HG02973 (cell line): ENCODE data around the gene BICDL1.
"Not testable (repeated sequence)": the region's sequence is repeated elsewhere in the genome, so short reads cannot be mapped to it uniquely, and the experiment has no call there.

ENCODE experiments used
- ATAC-seq: cut with Tn5 transposase; IDR thresholded peaks from one replicate; pipeline ENCODE4 v1.9.1; 2021; ENCODE audit warnings: moderate library complexity; ENCODE audit not compliant: unreplicated experiment

BICDL1 gene

DNA sequence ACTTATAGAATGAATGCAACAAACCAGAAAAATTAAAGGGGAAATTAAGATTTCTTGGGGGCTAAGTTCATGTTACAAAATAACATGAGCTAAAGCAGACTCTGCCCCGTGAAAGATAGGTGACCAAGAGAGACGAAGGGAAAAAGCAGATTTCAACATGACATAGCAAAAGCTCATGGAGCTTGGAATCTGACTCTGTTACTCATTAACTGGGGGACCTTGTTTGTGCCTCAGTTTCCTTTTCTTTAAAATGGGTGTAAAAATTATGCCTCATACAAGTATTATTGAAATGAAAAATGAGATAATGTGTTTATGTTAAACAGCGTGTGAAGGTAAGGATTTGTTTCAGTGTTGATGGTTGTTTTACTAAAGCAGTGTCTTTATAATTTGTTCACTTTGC lies 11.5 kb downstream of the BICDL1 start:
- ATAC-seq = no peak

DNA sequence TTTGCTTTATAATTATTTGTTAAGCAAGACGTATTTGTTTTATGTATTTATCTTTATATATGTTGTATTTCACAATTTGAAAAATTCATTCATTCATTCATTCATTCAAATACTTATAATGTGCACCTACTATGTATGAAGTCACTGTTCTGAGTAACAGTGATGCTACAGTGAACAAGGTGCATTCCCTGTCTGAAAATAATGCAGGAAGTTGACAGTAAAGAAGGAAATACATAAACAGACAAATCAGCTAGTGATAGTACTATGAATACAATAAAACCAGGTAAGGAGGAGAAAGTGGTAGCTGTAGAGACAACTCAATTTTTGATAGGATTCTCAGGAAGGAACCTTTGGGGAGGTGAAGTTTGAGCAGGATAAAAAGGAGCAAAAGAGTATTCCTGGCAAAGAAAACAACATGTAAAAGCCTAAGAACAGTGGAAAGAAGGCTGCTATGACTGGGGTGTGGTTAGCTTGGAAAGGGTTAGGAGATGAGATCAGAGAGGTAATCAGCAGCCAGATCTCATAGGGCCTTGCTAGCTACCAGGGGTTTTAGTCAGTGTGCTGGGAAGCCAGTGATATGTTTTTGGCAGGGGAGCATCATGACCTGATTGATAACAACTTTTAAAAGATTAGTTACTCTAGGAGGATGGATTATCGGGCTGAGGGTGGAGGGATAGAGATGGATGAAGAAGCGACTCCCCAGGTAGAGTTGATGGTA lies 17.4 kb downstream of the BICDL1 start:
- no peak for ATAC-seq

DNA sequence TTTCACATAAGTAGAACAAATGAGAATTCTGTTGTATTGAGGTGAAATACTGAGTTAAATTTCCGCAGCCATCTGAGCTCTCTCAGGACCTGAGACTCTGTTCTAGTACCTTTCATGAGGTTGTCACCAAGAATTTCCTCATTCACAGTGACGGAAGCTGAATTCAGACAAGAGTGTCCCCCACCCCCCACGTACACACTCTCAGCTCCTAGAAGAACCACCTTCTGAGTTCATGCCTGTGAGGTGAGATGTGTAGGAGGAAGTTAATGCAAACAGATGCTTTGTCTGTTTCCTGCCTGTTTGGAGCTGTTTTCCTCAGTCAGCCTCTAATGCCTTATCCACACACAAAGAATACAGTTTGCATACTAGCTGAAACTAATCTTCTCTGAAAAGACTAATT lies 18.2 kb downstream of the BICDL1 start:
- ATAC-seq = no peak

DNA sequence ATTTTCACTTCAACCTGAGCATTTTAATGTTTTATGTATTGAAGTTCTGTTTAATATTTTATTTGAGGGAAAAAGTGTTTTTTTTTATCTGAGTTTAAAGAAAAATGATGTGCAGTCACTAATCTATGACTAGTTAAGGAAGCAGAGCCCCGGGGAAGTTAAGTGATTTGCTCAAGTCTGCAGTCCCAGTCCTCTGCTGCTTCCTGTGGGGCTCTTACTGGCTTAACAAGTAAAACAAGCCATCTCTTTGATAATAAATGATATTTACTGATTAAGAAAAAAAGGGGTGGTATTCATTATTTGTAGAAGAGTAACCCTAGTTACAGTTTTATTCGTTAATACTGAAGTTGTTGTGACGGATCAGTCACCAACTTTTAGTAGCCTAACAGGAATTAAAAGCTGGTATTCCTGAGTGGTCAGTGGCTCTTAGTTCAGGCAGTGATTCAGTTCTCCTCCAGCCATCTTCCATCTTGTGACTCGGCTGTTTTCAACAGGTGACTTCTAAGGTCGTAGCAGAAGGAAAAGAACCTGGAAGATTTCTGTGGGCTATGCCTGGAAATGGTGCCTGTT lies 21.7 kb downstream of the BICDL1 start:
- no peak for ATAC-seq

DNA sequence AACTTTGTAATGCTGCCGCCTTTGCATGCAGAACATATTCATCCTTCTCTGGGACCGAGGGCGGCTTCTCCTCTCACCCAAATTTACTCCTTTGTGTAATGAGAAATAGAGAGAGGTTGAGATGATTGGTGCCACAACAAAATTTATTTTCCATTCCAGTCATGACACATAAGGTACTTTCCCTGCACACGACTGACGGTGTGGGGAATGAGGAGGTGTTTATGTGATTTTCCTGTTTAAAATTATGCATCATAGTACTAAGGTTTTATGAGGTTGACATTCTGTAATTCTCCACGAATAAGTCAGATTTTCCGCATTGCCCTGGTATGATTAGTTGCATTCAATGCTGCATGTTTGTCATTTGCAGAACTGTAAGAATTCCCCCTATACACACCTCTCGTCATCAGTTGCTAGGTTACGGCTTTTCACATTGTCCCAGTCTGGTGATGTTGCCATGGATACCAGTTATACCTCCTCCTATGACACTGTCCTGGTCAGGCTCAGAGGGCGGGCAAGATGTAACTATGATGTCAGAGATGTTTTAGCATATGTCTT lies 23.1 kb downstream of the BICDL1 start:
- peak; percentile 85 for ATAC-seq

DNA sequence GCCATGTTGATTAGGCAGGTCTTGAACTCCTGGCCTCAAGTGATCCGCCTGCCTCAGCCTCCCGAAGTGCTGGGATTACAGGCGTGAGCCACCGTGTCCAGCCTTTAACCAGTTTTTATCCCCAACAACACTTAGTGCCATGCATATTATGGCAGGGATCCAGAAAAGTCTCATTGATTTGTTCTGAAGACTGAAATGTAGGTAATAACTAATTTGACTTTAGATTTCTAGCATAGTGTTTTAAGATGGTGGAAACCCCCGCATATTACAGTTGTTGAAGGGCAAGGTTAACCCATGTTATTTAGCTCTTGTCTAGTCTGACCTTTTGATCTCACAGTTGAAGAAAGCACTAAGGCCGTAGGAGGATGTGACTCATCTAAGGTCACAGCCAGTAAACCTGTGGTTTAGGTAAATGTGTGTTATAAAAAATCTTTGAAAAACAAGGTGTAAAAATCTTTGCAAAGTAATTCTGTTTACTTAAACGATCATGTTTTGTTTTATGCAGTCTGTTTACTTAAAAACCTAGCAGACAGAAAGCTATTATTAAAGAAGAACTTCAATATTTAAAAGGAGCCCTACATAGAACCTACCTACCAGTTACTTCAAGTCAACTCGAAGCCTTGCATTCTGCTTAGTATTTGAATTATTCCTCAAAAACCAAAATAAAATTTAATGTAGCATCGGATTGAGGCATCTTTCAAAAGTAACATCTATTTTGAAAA lies 24.8 kb downstream of the BICDL1 start:
- ATAC-seq = peak; percentile 64

DNA sequence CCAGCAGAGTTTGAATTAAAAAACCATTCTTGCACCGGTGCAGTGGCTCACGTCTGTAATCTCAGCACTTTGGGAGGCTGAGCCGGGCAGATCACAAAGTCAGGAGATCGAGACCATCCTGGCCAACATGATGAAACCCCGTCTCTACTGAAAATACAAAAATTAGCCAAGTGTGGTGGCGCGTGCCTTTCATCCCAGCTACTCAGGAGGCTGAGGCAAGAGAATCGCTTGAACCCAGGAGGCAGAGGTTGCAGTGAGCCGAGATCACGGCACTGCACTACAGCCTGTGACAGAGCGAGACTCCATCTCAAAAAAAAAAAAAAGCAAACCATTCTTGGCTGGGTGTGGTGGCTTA lies 25.3 kb downstream of the BICDL1 start:
- not testable (repeated sequence) for ATAC-seq

DNA sequence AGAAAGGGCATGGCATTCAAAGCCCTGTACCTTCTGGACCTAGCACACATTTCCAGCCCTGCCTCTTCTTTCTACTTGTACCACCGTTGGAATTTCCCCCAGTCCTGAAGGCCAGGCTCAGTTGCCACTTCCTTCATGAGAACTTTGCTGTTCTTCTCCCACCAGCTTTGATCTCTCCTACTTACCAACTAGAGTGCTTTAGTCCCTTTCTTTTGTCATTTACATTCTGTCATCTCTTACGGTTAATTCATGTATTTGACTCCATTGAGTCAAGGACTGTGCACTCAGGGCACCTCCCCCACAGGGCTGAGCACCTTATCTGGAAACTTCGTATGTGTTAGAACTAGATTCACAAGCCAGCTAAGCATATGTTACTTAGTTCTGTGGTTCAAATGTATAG lies 26.3 kb downstream of the BICDL1 start:
- ATAC-seq = no peak

DNA sequence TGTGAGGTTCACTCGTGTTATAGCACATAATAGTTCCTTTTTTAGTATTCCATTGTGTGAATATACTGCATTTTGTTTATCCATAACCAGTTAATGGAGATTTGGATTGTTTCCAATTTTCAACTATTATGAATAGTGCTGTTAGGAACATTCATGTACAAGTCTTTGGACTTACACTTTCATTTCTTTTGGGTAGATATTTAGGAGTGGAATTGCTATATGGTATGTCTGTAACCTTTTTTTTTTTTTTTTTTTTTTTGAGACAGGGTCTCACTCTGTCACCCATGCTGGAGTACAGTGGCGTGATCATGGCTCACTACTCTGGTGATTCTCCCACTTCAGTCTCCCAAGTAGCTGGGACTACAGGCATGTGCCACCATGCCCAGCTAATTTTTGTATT lies 27.2 kb downstream of the BICDL1 start:
- ATAC-seq = not testable (repeated sequence)

DNA sequence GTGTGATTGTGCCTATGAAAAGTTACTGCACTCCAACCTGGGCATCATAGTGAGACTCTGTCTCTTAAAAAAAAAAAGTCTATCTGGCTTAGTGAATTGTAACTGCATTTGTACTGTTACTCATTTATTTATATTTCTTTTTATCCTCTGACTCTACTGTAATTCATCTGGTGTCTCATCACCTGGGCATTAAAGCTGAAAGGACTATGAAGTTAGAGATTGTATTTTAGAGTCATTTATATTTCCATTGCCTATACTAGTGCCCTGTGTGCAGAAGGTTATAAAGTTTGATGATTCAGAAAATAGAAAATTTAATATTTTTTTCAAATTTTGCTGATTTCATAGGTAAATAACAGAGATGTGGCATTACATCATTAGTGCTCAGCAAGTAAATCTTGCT lies 30.2 kb downstream of the BICDL1 start:
- no peak for ATAC-seq

DNA sequence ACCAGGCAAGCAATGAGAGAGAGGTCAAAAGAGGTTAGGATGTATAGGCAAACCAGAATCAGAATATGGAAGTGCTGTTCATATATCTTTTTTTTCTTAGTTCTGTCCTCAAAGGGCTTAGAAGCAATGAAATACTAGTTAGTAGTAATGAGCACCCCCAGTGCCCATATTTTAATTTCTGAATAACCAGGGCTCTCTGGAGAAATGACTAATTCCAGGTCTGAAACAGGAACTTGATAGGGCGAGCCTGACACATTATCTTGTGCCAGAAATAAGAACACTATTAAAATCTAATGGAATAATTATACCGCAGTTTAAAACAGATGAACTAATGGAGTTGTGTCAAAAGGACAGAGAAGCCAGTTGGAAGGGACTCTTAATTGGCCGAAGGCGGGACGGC lies 30.9 kb downstream of the BICDL1 start:
- no peak for ATAC-seq

DNA sequence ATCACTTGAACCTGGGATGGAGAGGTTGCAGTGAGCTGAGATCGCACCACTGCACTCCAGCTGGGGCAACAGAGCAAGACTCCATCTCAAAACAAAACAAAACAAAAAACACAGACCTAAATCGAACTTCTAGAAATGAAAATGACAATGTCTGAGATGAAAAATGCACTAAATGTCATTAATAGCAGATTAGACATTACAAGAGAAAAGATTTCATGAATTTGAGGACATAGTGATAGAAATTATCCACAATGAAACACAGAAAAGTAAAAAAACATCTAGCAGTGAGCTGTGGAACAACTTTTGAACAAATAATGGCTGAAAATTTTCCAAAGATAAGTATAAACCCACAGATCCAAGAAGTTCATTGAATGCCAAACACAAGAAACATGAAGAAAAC lies 35.2 kb downstream of the BICDL1 start:
- no peak for ATAC-seq

DNA sequence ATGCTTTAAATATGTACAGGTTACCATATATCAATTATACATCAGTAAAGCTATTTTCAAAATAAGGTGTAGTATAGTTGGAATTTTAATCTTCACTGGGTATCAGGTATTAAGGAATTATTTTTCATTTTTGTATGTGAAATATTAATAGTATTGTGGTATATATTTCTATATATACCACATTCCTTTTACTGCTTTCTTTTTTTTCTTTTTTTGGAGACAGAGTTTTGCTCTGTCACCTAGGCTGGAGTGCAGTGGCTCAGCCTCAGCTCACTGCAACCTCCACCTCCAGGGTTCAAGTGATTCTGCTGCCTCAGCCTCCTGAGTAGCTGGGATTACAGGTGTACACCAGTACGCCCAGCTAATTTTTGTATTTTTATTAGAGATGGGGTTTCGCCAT lies 36.6 kb downstream of the BICDL1 start:
- no peak for ATAC-seq

DNA sequence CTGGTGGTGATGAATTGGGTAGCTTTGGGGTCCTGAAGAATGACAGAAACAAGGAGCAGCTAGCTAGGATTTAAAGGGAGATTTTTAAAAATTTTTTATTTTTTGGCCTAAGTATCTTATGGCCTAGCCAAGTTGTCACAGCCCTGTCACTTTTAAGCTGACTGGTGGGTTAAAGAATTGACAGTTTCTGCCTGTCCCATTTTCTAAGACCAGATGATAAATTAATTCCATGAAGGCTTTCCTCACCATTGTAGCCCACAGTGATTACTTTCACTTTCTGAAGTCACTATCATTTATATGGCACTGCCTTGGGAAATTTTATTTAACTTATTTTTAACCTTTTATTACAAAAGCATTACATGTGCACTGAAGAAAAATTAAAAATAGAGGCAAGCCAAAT lies 43.2 kb downstream of the BICDL1 start:
- no peak for ATAC-seq

DNA sequence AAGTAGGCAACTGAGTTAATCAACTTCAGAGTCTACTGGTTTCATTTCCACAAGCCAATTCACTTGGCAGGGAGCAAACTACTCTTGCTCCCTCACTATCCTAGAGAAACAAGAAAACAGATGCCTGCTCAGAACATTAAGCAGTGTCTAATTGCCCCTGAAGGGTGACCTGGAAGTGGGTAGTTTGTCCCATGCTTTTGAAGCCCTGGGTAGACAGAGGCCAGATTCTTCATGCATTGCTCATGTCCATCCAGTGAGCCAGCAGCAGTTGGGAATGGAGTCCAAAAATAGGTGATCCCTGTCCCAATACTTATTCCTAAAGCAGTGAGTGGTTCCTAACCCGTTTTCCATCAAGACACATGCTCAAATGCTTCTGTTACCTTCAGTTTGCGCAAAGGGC lies 48.8 kb downstream of the BICDL1 start:
- ATAC-seq = no peak

DNA sequence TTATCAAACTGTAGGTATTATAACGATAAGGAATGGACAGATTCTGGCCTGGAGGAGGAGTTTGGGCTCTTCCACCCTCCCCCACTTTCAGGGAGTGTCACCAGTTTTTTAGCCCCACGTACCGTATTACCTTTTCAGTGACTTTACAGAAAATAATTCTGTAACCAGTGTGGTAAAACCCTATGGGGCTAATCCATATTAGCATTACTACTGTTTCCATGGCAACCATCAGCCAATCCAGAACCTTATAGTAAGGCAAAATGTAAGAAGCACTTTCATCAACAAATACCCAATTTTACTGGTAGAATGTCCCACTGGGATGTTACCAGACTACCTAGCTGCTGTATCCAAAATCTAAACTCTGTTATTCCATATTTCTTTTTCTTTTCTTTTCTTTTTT lies 50.7 kb downstream of the BICDL1 start:
- ATAC-seq = no peak

DNA sequence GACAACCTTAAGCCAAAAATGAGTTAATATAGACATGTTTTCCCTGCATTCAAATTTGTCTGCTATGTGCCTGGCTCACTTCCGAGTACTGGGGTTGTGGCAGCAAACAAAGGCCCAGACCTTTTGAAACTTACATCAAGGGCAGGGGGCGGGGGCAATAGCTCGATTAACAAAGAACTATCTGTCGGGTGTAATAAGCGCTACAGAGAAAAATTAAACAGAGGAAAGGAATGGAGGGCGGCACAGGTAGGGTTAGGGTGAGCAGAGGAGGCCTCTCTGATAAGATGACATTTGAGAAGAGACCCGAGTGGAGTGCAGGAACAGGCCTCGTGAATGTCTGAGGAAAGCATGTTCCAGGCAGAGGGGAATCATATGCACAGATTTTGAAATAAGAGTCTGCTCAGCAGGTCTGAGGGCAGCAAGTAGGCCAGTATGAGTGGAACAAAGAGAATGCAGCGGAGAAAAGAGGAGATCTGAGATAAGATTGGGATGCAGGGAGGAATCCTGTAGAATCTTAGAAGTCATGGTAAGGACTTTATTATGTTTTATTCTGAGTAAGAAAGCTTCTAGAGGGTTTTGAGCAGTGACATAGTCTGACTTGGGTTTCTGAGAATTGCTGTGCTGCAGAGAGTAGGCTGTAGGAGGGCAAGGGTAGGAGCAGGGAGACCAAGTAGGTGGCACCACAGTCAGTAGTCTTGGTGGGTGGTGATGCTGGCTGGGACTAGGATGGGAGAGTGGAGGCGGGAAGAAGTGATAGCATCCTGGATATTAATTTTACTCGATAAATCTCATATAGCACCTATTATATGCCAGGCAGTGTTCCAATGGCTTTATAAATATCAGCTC lies 52.6 kb downstream of the BICDL1 start:
- no peak for ATAC-seq

DNA sequence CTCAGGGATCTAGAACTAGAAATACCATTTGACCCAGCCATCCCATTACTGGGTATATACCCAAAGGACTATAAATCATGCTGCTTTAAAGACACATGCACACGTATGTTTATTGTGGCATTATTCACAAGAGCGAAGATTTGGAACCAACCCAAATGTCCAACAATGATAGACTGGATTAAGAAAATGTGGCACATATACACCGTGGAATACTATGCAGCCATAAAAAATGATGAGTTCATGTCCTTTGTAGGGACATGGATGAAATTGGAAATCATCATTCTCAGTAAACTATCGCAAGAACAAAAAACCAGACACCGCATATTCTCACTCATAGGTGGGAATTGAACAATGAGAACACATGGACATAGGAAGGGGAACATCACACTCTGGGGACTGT lies 56.3 kb downstream of the BICDL1 start:
- not testable (repeated sequence) for ATAC-seq

DNA sequence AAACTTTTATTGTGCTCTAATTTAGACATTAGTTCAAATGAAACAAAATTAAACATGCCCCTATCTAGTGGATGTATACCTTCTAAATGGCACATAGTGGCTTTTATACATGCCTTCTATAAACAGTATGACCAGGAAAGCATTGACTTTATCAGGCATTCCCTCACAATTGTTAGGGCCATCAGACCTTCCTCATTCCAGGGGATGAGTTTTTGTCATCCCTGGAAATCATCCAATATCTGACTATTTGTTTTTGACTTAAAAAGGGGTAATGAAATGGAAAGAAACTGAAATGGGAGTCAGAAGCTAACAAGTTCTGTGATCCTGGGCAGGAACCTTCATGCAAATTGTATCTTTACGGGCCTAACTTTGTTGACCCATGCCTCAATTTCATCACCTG lies 58.0 kb downstream of the BICDL1 start:
- ATAC-seq = no peak

DNA sequence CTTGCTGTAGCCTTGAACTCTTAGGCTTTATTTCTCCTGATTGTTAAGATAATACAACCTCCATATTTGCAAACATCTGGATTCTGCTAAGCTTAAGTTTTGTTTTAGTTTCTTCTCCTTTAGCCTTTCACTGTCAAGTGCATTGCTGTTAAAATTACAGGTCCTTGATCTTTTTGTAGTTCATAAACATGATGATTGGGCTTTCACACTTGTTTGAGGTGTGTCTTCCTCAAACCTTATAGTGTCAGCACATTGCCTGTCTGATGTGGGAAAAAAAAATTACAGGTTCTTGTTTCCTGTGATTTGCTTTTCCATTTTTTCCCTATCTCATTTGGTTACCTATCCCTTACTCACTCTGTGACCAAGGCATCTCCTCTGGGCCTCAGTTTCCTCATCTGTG lies 59.2 kb downstream of the BICDL1 start:
- no peak for ATAC-seq

DNA sequence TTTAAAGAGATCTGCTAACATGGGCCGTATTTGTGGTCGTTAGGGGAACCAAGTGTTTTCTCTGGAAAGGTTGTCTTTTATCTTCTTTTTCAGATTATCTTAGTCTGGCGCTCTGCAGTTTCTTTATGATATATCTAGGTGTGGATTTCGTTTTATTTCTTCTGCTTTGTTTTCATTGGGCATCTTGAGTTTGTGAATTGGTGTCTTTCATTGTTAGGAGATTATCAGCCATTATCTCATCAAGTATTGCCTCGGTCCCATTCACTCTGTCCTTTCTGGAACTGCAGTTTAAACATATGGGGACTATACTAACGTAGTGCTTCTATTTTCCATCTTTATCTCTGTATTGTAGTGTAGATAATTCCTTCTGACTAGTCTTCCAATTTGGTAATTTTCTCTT lies 60.4 kb downstream of the BICDL1 start:
- ATAC-seq = no peak
